K562 (cell line): ENCODE results near the gene IL5.

Source experiments
- GABPB1 ChIP-seq: sonication (generic); formaldehyde crosslinking; IDR thresholded peaks from 2 replicates; pipeline ENCODE4 v1.8.0; 2022; ENCODE audit warnings: mild to moderate bottlenecking, missing genetic modification reagents
- HCFC1 ChIP-seq: IDR thresholded peaks from 2 replicates; pipeline ENCODE4 v1.6.1; 2012; ENCODE audit warnings: low read depth, low read length, improper control_type of control experiment
- POLR2A ChIP-seq: fragments of 450-650 bp; conservative IDR thresholded peaks from 2 replicates; pipeline ENCODE4 v1.6.1; 2016
- ZC3H8 ChIP-seq: fragments of 450-650 bp; IDR thresholded peaks from 2 replicates; pipeline ENCODE4 v1.6.1; 2017
- ZNF232 ChIP-seq: sonication (generic); formaldehyde crosslinking; IDR thresholded peaks from 2 replicates; pipeline ENCODE4 v1.8.0; 2022; ENCODE audit warnings: mild to moderate bottlenecking, missing genetic modification reagents
- ZNF24 ChIP-seq: fragments of 450-650 bp; IDR thresholded peaks from 2 replicates; pipeline ENCODE4 v1.6.1; 2016
- TF ChIP-seq, protein P1 (sequence below), 3 experiments: IDR thresholded peaks in 2 of 3; conservative IDR thresholded peaks in 1 of 3; 2 replicates each; pipeline ENCODE4 v1.5.1; 2011 to 2012; ENCODE audit warnings: low read length in 3 of 3, mild to moderate bottlenecking in 3 of 3, control low read depth in 2 of 3, improper control_type of control experiment in 1 of 3, inconsistent platforms in 1 of 3, low read depth in 1 of 3, mixed read lengths in 1 of 3, moderate library complexity in 1 of 3; ENCODE audit not compliant: insufficient read depth in 2 of 3
- TF ChIP-seq, protein P2 (sequence below), 2 experiments: fragments of 450-650 bp in 1 of 2; sonication (generic) in 1 of 2; formaldehyde crosslinking; conservative IDR thresholded peaks; 2 replicates each; pipeline versions ENCODE4 v1.4.0 to v1.8.1; 2020 to 2022; ENCODE audit warnings: mild to moderate bottlenecking in 1 of 2, missing genetic modification reagents in 1 of 2

DNA sequence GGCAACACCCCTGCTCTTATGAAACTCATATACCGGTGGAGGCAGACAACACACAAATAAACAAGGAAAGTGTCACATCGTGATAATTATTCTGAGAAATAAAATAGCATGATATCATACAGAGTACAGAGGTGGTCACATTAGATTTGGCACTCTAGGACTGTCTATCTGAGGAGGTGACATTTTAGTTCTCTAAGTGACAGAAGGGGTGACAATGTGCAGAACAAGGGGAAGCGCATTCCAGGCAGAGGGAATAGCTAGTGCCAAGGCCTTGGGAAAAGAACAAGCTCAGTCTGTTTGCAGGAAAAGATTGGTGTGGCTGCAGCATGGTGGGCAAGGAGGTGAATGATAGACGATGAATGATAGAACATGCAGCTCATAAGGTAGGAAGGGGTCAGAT, 40.1 kb downstream of the IL5 start:
- TF ChIP-seq ZC3H8 = no peak
- TF ChIP-seq, protein P1, sequence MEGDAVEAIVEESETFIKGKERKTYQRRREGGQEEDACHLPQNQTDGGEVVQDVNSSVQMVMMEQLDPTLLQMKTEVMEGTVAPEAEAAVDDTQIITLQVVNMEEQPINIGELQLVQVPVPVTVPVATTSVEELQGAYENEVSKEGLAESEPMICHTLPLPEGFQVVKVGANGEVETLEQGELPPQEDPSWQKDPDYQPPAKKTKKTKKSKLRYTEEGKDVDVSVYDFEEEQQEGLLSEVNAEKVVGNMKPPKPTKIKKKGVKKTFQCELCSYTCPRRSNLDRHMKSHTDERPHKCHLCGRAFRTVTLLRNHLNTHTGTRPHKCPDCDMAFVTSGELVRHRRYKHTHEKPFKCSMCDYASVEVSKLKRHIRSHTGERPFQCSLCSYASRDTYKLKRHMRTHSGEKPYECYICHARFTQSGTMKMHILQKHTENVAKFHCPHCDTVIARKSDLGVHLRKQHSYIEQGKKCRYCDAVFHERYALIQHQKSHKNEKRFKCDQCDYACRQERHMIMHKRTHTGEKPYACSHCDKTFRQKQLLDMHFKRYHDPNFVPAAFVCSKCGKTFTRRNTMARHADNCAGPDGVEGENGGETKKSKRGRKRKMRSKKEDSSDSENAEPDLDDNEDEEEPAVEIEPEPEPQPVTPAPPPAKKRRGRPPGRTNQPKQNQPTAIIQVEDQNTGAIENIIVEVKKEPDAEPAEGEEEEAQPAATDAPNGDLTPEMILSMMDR (IDR thresholded peaks at IDR 0.05 in 2 of 3, conservative IDR thresholded peaks at IDR 0.05 in 1 of 3; ENCODE audit: insufficient read depth in 2 of 3, low read depth in 1 of 3, low read length in 3 of 3) = no peak
- TF ChIP-seq GABPB1 = no peak
- TF ChIP-seq, protein P2, sequence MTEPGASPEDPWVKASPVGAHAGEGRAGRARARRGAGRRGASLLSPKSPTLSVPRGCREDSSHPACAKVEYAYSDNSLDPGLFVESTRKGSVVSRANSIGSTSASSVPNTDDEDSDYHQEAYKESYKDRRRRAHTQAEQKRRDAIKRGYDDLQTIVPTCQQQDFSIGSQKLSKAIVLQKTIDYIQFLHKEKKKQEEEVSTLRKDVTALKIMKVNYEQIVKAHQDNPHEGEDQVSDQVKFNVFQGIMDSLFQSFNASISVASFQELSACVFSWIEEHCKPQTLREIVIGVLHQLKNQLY (CRISPR knock-in tag; conservative IDR thresholded peaks at IDR 0.05) = no peak
- TF ChIP-seq ZNF232 (CRISPR knock-in tag) = no peak
- TF ChIP-seq POLR2A = no peak
- no peak for TF ChIP-seq ZNF24
- no peak for TF ChIP-seq HCFC1
